T-helper 22 cell (primary cell): ENCODE results near the gene PFN4.
"Not testable (repeated sequence)": the region's sequence is repeated elsewhere in the genome, so short reads cannot be mapped to it uniquely, and the experiment has no call there.

Experiments
- DNase-seq: peaks from one replicate; pipeline ENCODE4 v3.0.0-alpha.2; 2020; ENCODE audit warnings: low read depth

The PFN4 gene

GRCh38 chr2:24123195-24123921 lies at the start of gene PFN4, which contains the start of gene FAM228B:
PFN4 (minus strand) TSS chr2:24123334; CDS start chr2:24122535, 799 bp downstream.
FAM228B (plus strand) TSS chr2:24123469; CDS start chr2:24124362, 893 bp downstream.
- DNase-seq: no peak

DNA sequence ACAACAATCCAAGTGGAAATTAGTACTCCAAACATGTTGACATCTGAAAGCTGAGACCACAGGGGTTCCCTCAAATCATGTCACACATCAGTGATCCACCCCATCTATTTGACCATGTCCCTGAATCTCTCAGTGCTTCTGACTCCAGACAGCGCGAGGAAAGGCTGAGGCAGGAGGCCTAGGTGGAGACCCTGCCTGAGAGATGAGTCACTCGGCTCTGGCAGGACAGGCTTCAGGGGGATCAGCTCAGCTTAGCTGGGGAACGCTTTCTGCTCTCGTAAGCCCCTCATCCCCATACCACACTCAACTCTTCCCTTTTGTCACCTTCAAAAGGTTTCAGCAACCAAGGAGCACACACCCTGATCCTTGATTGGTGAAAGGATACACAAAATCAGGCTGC lies 45.9 kb upstream of the PFN4 start:
- no peak for DNase-seq

DNA sequence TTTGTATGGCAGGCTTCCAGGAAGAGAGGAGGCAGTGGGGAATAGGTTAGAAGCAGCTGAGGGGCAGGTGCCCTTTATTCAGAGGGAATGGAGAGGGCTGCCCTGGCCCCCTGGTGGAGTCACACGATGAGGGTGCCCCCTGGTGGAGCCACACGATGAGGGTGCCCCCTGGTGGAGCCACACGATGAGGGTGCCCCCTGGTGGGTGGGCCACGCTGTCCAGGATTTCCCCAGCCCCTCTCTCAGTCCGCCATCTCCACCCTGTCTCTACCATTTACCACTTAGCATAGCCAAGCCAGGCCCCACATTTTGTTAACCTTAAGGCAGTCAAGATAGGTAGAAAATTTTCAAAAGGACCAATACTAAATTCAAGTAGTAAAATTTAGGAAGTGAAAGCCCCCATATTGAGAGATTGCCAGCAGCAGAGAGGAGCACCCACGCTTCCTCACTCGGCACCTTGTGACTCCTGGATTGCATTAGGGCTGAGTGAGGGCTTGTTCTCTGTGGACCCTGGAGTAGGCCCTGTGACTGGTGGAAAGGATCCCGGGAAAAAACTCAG lies 41.4 kb upstream of the PFN4 start:
- no peak for DNase-seq

- no peak for DNase-seq
Observed at GRCh38 chr2:24163601-24164000, 40.5 kb upstream of the PFN4 start.

DNA sequence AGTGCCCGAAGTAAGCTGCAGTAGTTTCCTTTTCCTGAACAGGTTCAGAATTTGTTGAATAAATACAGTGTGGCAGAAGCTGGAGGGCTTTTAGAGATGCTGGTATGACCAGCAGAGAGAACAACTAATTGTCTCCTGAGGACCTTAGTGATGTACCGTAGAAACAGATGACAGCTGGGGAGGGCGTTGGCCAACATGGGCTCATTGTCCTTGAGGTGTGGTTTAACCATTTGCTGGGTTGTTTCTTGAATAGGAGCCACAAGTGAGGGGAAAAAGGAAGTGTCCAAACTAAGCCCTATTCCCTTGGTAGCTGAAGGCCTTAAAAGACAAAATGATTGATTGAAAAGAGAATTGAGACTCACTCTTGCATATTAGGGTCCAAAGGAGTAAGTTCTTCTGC lies 40.1 kb upstream of the PFN4 start:
- DNase-seq: no peak

- DNase-seq: no peak
Observed at GRCh38 chr2:24162494-24162893, 39.4 kb upstream of the PFN4 start.

DNA sequence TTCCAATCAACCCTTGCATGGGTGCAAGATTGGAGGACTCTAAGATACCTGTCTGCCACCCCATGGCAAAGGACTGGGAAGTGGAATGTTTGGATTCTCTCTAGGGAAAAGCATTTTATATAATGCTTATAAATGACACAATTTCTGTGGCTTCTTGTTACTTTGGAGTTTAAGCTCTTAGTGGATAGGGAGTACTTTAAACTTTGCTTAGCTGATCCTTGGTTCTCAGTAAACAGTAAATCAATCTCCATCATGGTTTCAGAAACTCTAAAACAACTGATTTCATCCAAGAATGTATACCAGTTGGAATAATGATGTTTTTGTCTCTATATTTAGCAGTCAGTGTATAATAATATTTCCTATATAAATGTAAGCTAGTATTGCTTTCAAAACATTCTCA lies 37.6 kb upstream of the PFN4 start:
- DNase-seq: no peak

DNA sequence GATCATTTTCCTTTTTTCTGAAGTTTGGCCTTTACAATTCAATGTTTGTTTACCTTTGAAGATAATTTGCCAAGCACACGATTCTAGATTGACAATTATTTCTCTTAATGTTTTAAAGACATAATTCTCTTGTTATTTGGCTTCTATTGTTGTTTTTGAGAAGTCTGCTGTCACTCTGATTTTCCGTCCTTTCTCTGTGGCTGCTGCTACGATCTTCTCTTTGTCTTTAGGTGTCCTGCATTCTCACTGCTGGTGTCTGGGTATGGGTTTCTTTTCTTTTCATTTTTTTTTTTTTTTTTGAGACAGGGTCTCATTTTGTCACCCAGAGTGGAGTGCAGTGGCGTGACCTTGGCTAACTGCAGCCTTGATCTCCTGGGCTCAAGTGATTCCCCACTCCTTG lies 36.6 kb upstream of the PFN4 start:
- no peak for DNase-seq

- no peak for DNase-seq
Observed at GRCh38 chr2:24158131-24158530, 35.0 kb upstream of the PFN4 start.

DNA sequence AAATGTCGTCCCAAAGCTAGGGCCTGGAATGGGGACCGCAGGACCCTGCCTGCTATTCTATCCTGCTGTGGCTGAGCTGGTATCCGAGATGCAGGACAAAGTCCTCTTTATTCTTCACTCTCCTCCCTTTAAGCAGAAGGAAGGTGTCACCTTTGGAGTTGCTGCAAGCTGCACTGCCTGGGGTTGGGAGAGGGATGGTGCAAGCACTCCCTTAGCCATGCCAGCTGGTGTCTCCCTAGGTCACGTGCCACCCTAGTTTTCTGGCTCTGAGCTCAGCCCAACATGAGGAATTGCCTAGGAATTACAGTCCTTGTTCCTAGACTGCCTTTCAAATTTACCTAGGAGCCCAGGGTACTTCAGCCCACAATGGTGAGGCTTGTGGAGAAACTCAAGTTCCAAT lies 30.3 kb upstream of the PFN4 start:
- DNase-seq: no peak

- DNase-seq: no peak
Observed at GRCh38 chr2:24152413-24153197, 29.5 kb upstream of the PFN4 start.

- no peak for DNase-seq
Observed at GRCh38 chr2:24147364-24147763, 24.2 kb upstream of the PFN4 start.

DNA sequence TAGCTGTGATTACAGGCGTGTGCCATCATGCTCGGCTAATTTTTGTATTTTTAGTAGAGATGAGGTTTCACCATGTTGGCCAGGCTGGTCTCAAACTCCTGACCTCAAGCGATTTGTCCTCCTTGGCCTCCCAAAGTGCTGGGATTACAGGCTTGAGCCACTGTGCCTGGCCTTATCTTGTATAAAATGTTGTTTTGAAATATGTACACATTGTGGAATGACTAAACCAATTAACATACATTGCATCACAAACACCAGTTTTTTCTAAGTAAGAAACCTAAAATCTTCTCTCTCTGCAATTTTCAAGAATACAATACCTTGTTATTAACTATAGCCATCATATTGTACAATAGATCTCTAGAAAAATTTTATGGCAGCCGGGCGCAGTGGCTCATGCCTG lies 17.2 kb upstream of the PFN4 start:
- not testable (repeated sequence) for DNase-seq

DNA sequence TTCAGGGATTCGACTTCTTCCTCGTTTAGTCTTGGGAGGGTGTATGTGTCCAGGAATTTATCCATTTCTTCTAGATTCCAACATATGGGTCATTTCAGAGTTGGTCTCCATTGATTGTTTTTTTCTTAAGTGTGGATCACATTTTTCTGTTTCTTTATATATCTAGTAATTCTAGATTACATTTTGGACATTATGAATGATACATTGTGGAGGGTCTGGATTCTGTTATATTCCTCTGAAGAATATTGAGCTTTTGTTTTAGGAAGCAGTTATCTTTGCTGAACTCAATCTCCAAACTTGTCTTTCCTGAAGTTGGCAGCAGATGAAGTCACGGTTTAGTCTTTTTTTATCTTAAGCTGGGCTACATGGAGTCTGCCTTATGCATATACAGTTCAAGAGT lies 9.4 kb upstream of the PFN4 start:
- no peak for DNase-seq

DNA sequence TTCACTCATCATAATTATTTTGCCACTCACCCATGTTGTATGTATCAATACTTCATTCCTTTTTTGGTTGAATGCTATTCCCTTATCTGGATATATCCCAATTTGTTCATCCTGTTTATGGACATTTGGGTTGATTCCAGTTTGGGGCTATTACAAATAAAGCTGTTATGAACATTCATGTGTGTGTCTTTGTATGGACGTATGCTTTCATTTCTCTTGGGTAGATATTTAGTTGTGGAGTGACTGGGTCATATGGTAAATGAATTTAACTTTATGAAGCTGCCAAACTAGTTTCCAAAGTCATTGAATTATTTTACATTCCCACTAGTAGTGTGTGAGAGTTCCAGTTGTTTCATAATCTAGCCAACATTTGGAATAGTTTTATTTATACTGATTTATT lies 2.8 kb upstream of the PFN4 start:
- DNase-seq: no peak

DNA sequence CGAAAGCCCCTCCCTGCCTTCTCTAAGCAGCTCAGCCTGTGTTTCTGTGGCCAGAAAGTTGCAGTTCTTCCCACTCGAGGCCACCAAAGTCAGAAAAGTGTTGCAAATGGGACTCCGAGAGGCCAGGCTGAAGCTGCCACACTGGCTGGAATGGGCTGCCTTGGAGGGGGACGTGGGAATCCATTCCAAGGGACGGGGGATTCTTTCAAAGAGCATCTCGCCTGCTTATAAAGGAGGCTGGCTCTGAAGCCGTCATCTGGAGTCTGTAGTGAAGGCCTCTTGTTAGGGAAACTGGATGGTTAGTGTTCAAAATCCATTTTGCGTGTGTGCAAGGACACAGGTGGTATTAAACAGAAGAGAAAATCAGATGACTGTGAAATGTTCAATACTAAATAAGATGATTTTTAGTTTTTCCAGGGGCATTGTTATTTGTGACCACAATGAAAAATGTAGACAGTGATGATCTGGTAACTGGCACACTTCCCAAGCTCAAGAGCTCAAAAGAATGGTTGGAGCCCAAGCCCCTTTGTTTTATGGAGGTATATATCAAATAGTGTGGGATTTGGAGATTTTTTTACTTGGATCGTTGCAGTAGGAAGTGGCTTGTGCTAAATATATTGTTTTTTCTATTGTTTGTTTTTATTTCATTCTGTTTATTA lies 917 bp upstream of the PFN4 start:
- DNase-seq: no peak

GRCh38 chr2:24122366-24123194 lies 554 bp downstream of the PFN4 start:
- no peak for DNase-seq

DNA sequence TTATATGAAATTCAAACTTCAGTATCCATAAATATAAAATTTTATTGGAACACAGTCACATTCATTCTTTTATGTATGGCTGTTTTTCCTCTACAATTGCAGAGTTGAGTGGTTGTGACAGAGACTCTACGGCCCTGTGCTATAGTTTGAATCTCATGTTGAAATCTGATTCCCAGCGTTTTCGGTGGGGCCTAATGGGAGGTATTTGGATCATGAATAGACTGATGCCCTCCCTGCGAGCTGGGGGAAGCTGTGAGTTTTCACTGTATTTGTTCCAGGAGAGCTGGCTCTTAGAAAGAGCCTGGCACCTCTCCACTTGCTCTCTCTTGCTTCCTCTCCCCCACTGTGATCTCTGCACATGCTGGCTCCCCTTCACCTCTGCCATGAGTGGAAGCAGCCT lies 1.7 kb downstream of the PFN4 start:
- no peak for DNase-seq

DNA sequence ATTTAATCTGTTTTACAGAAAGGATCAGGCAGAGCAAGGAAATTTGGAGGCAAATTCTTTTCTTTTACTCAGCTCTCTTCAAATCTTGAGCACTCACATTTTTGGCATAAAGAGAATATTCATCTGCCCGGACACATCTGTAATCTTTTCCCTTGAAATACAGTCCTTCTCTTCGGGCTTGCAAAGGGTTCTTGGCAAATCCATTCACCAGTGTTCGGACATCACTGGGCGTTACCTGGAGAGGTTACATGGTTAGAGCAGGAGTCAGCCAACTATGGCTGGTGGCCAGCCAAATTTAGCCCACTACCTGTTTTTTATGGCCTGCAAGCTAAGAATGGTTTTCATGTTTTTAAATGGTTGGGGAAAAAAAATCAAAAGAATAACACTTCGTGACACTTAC lies 2.1 kb downstream of the PFN4 start:
- no peak for DNase-seq

GRCh38 chr2:24117902-24118301 lies 5.2 kb downstream of the PFN4 start:
- no peak for DNase-seq

DNA sequence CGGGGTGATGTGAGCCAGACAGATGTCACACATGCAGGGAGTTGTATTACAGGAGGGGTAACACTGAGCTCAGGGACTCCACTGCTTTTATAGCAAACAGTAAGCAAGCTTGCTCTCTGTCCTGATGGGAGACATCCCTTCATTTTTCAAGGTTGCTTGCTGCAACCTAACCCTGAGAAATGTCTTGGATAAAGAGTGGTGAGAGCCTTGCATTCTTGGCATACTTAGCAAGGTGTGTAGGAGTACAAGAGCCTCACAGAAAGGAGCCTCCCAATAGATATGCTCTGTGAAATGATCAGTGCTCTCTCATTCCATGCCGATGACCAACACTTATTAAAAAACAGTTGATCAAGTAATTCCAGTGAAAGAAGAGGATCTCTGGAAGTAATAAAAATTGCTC lies 8.1 kb downstream of the PFN4 start:
- no peak for DNase-seq

DNA sequence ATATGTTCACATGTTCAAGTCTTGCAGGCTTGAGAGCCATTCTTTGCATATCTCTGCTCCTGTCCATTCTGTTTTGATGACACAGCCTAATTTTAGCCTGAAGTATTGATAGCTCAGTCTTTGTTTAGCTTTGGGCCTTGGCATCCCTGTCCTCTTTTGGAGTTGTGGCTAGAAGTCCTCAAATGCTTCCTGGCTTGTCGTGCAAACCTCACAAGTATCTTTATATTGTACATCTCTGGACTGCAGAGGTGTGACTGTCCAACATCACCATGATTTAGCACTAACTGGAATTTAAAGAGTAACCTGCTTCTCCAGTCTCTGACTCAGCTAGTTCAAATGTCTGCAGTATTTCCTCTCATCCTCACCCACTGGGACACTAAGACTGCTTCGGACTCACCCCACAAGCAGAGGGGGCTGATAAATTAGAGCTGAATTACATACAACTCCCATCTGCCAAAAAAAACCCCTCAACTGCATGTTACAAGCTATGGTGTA lies 11.7 kb downstream of the PFN4 start:
- no peak for DNase-seq
